K562 (cell line): Measurements from ENCODE around the gene ATRN. TPM values are rescaled to one million over a fixed set of nuclear protein-coding genes. Genes with fewer than 3 reads are reported as not detected.
A peak's percentile ranks its signal among the peaks of the same experiment; 100 is the strongest.

Experiments
- BRD9 ChIP-seq: fragments of 450-650 bp; IDR thresholded peaks from 2 replicates; pipeline ENCODE4 v1.6.1; 2018; ENCODE audit warnings: low read depth; ENCODE audit not compliant: partially characterized antibody
- ESRRB ChIP-seq: fragments of 250-450 bp; sonication (Bioruptor Pico); IDR thresholded peaks from 2 replicates; pipeline ENCODE4 v1.5.0; 2020; ENCODE audit warnings: mild to moderate bottlenecking, moderate library complexity, borderline replicate concordance
- MIER1 ChIP-seq: fragments of 450-650 bp; IDR thresholded peaks from 2 replicates; pipeline ENCODE4 v1.6.1; 2016; ENCODE audit warnings: antibody characterized with exemption, mild to moderate bottlenecking, low read depth
- NFYB ChIP-seq: IDR thresholded peaks from 2 replicates; pipeline ENCODE4 v1.6.1; 2011; ENCODE audit warnings: mild to moderate bottlenecking, moderate library complexity; ENCODE audit not compliant: insufficient read length; ENCODE audit errors: extremely low read depth
- PHF8 ChIP-seq: fragments of 200-600 bp; sonication (generic); IDR thresholded peaks from 2 replicates; pipeline ENCODE4 v1.6.1; 2012; ENCODE audit warnings: mixed run types, mild to moderate bottlenecking, inconsistent platforms, low read length, moderate library complexity, borderline replicate concordance
- PRPF4 ChIP-seq: fragments of 200-400 bp; formaldehyde crosslinking; IDR thresholded peaks from one replicate; pipeline ENCODE4 v1.6.1; 2017; ENCODE audit warnings: low read length, low read depth, mild to moderate bottlenecking; ENCODE audit not compliant: insufficient read depth, poor library complexity, severe bottlenecking
- RAD51 ChIP-seq: fragments of 450-650 bp; IDR thresholded peaks from 2 replicates; pipeline ENCODE4 v1.7.1; 2016; ENCODE audit warnings: low read depth, mild to moderate bottlenecking, borderline replicate concordance
- RBM25 ChIP-seq: fragments of 200-400 bp; formaldehyde crosslinking; IDR thresholded peaks from 2 replicates; pipeline ENCODE4 v1.6.1; 2018; ENCODE audit warnings: low read length, low read depth, moderate library complexity; ENCODE audit not compliant: severe bottlenecking
- RHOXF2B ChIP-seq: fragments of 250-450 bp; sonication (Bioruptor Pico); conservative IDR thresholded peaks from 2 replicates; pipeline ENCODE4 v1.5.1; 2021
- SMAD2 ChIP-seq: fragments of 150-350 bp; IDR thresholded peaks from 2 replicates; pipeline ENCODE4 v1.6.1; 2014; ENCODE audit warnings: low read depth, mild to moderate bottlenecking, low read length
- ZNF143 ChIP-seq: sonication (generic); formaldehyde crosslinking; IDR thresholded peaks from 2 replicates; pipeline ENCODE4 v1.9.0; 2022; ENCODE audit warnings: mild to moderate bottlenecking, missing genetic modification reagents
- ZNF165 ChIP-seq: fragments of 250-450 bp; sonication (Bioruptor Pico); IDR thresholded peaks from 2 replicates; pipeline ENCODE4 v1.4.0; 2020; ENCODE audit warnings: borderline replicate concordance
- ZNF586 ChIP-seq: fragments of 450-650 bp; formaldehyde crosslinking; conservative IDR thresholded peaks from 2 replicates; pipeline ENCODE4 v1.4.0; 2020; ENCODE audit warnings: mild to moderate bottlenecking, moderate library complexity
- polyA plus RNA-seq, 8 experiments: library from polyadenylated mRNA; depleted of rRNA in 4 of 8; stranded (reverse) in 5 of 8; unstranded in 3 of 8; fragments of >200 nt; fragmentation: Nextera tagmentation in 2 of 8; fragmentation: Illumina TruSeq in 1 of 8; extraction: Ambion mirVana in 2 of 8; extraction: Trizol in 1 of 8; gene quantifications; 2 replicates each; pipeline versions ENCODE4 v1.2.1 to v1.2.3, GENCODE V29; 2011 to 2014; ENCODE audit warnings: inconsistent platforms in 1 of 8, missing spikeins in 1 of 8
- total RNA-seq, 7 experiments: library from RNA; depleted of rRNA in 6 of 7; stranded (reverse); fragments of >200 nt in 6 of 7; fragmentation: Illumina TruSeq in 2 of 7; extraction: Trizol in 2 of 7; gene quantifications; 2 replicates each; pipeline versions ENCODE4 v1.2.1 to v1.2.3, GENCODE V29; 2011 to 2021; ENCODE audit warnings: low replicate concordance in 1 of 7
- TF ChIP-seq, protein P1 (sequence below), 2 experiments: fragments of 450-650 bp; IDR thresholded peaks; 2 replicates each; pipeline ENCODE4 v1.6.1; 2018; ENCODE audit warnings: mild to moderate bottlenecking in 2 of 2, low read depth in 1 of 2; ENCODE audit not compliant: partially characterized antibody in 2 of 2
- TF ChIP-seq, protein P2 (sequence below): fragments of 450-650 bp; conservative IDR thresholded peaks from 2 replicates; pipeline ENCODE4 v1.6.1; 2016; ENCODE audit warnings: missing genetic modification characterization, low read depth, mild to moderate bottlenecking, missing compliant biosample characterization, moderate library complexity

ATRN gene
- total and polyA plus RNA-seq, 9 of the 15 experiments (the other 6 are each of a cell fraction or from before 2014, with no cell fraction given) = 0.69 to 16.5 (median 7.6) TPM

DNA sequence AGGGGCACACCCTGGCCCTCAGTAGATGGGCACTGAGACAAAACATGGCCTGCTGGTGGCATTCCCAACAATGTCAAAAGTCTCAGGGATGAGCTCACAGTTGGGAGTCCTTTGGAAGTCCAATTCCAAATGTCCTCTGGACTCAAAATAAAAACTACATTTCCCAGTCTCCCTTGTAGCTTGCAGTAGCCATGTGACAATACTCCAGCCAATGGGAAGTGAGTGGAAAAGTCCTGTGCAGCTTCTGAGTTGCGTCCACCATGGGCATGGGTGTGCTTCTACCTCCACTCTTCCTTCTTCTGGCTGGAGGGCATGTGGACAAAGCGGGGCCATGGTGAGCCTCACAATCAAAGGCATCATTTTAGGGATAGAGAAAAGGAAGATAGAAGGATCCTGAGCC, 216.8 kb downstream of the ATRN start (continued):
- TF ChIP-seq, protein P1, sequence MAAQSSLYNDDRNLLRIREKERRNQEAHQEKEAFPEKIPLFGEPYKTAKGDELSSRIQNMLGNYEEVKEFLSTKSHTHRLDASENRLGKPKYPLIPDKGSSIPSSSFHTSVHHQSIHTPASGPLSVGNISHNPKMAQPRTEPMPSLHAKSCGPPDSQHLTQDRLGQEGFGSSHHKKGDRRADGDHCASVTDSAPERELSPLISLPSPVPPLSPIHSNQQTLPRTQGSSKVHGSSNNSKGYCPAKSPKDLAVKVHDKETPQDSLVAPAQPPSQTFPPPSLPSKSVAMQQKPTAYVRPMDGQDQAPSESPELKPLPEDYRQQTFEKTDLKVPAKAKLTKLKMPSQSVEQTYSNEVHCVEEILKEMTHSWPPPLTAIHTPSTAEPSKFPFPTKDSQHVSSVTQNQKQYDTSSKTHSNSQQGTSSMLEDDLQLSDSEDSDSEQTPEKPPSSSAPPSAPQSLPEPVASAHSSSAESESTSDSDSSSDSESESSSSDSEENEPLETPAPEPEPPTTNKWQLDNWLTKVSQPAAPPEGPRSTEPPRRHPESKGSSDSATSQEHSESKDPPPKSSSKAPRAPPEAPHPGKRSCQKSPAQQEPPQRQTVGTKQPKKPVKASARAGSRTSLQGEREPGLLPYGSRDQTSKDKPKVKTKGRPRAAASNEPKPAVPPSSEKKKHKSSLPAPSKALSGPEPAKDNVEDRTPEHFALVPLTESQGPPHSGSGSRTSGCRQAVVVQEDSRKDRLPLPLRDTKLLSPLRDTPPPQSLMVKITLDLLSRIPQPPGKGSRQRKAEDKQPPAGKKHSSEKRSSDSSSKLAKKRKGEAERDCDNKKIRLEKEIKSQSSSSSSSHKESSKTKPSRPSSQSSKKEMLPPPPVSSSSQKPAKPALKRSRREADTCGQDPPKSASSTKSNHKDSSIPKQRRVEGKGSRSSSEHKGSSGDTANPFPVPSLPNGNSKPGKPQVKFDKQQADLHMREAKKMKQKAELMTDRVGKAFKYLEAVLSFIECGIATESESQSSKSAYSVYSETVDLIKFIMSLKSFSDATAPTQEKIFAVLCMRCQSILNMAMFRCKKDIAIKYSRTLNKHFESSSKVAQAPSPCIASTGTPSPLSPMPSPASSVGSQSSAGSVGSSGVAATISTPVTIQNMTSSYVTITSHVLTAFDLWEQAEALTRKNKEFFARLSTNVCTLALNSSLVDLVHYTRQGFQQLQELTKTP (IDR thresholded peaks at IDR 0.05; ENCODE audit: low read depth in 1 of 2, partially characterized antibody in 2 of 2) = peak in 1 of 2 experiments; percentile 46
- no peak for TF ChIP-seq BRD9
- no peak for TF ChIP-seq ZNF586
- TF ChIP-seq ZNF165 (CRISPR knock-in tag) = no peak
- peak; percentile 99 for TF ChIP-seq NFYB
- TF ChIP-seq MIER1 = no peak
- TF ChIP-seq, protein P2, sequence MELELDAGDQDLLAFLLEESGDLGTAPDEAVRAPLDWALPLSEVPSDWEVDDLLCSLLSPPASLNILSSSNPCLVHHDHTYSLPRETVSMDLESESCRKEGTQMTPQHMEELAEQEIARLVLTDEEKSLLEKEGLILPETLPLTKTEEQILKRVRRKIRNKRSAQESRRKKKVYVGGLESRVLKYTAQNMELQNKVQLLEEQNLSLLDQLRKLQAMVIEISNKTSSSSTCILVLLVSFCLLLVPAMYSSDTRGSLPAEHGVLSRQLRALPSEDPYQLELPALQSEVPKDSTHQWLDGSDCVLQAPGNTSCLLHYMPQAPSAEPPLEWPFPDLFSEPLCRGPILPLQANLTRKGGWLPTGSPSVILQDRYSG (tag) = no peak
- TF ChIP-seq RHOXF2B (CRISPR knock-in tag) = no peak
- no peak for TF ChIP-seq SMAD2
- no peak for TF ChIP-seq PRPF4
- TF ChIP-seq RBM25 = peak; percentile 77
- peak; percentile 86 for TF ChIP-seq ZNF143 (CRISPR knock-in tag)
- TF ChIP-seq ESRRB (CRISPR knock-in tag) = no peak
- TF ChIP-seq PHF8 = no peak
- TF ChIP-seq RAD51 = peak; percentile 80
